Fibroblast of villous mesenchyme (primary cell): ENCODE data around the gene RIPOR3. TPM values are rescaled to one million over a fixed set of nuclear protein-coding genes. Genes with fewer than 3 reads are reported as not detected.
"Not testable (repeated sequence)": the region's sequence is repeated elsewhere in the genome, so short reads cannot be mapped to it uniquely, and the experiment has no call there.

Experiments
- DNase-seq: peaks from one replicate; pipeline ENCODE4 v3.0.0-alpha.2; 2010; ENCODE audit warnings: low read depth
- H3K4me3 ChIP-seq: 2 replicates; pipeline ENCODE4 v1.5.1; 2011; ENCODE audit warnings: low read depth, mild to moderate bottlenecking, low read length
- CTCF ChIP-seq: IDR thresholded peaks from 2 replicates; pipeline ENCODE4 v1.5.1; 2012; ENCODE audit warnings: low read depth, mild to moderate bottlenecking, low read length; ENCODE audit not compliant: insufficient read depth
- total RNA-seq: library from RNA; depleted of rRNA; stranded (reverse); fragments of >200 nt; gene quantifications from 2 replicates; pipeline ENCODE4 v1.2.3, GENCODE V29; 2012

The RIPOR3 gene
- total RNA-seq, 1 donor, result 28.1 TPM

DNA sequence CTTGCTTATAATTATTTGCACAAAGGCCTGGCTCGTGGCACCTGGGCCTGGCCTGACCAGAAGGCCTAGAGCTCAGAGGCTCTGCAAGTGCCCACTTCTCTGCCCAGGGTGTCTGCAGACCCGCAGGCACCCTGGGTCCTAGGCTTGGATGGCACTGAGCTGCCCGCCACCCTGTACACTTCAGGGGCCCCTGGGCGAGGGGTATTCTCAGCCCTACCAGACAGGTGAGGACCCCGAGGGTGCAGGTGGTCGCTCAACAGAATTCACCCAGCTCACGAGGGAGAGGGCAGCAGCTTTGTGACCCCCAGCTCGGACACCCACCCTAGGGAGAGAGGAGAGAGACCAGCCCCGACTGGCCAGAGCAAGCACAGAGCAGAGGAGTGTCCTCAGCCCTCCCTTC, 83.9 kb downstream of the RIPOR3 start:
- H3K4me3 ChIP-seq, result no peak overlapping the region
- no peak for DNase-seq
- no peak for TF ChIP-seq CTCF

DNA sequence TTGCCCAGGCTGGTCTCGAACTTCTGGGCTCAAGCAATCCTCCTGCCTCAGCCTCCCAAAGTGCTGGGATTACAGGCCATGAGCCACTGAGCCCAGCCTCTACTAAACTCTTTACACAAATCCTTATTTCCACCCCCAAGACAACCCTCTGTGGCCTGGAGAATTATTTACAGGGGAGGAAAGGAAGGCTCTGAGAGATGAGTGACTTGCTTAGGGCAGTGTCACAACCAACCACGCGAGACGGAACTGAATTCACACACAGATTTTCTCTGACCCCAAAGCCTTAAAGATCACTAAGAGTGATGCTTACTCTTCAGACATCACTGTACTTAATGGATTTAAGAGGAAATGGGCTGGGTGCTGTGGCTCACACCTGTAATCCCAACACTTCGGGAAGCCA, 86.2 kb downstream of the RIPOR3 start:
- no peak for TF ChIP-seq CTCF
- no peak for DNase-seq
- no peak overlapping the region for H3K4me3 ChIP-seq

- no peak for TF ChIP-seq CTCF
- no peak for DNase-seq
- no peak overlapping the region for H3K4me3 ChIP-seq
Measured at GRCh38 chr20:50604451-50604850, 86.9 kb downstream of the RIPOR3 start.

DNA sequence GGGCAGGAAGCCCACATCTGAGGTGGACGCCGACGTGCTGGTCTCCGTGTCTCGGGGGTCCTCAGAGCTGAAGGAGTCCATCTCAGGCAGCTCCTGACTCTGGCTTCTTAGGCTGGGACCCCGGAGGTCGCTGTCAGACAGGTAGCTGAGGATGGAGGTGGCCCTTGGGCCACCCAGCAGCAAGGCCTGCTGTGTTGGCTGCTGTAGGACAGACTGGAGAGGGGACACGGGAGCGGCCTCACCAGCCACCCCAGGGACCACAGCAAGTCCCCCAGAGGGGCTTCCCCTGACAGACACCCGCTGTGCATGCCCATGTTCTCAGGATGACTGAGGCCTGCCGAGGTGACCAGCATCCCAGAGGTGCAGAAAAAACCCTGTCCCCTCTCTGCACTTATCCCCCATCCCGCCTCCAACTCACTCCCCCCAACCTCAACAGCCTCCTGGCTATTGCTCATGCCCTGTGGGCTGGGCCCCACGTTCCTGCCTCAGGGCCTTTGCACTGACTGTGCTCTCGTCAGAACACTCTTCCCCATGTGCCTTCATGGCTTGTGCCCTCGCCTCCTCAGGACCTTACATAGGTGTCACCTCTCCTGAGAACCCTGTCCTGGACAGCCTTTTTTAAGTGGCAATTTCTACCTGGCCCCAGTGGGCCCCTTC, 88.8 kb downstream of the RIPOR3 start:
- no peak for TF ChIP-seq CTCF
- DNase-seq, result no peak
- H3K4me3 ChIP-seq, result no peak overlapping the region

- TF ChIP-seq CTCF, result no peak
- DNase-seq, result no peak
Measured at GRCh38 chr20:50601511-50602431, 89.6 kb downstream of the RIPOR3 start.

GRCh38 chr20:50600281-50600895, 91.0 kb downstream of the RIPOR3 start:
- no peak overlapping the region for H3K4me3 ChIP-seq
- TF ChIP-seq CTCF, result no peak

More at GRCh38 chr20:50601511-50602431, 89.6 kb downstream of the RIPOR3 start:
- no peak overlapping the region for H3K4me3 ChIP-seq

DNA sequence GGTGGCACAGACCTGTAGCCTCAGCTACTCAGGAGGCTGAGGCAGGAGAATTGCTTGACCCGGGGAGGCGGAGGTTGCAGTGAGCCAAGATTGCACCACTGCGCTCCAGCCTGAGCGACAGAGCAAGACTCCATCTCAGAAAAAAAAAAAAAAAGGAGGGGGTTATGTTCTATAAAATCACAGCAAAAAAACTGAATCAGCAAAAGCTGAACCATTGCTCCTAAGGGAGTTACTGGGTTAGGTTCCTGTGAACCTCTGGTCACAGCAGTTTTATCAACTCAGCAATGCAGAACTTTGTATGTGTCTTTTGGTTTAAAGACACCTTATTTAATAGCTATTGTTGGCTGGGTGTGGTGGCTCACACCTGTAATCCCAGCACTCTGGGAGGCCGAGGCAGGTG, 92.6 kb downstream of the RIPOR3 start:
- H3K4me3 ChIP-seq, DNase-seq: not testable (repeated sequence)

More at GRCh38 chr20:50600281-50600895, 91.0 kb downstream of the RIPOR3 start:
- no peak for DNase-seq
